ENCODE results near the gene GTF3C2.

GRCh38 chr2:27324720-27325119 lies 31.8 kb downstream of the GTF3C2 start:
- TF ChIP-seq CTCF (IDR thresholded peaks at IDR 0.05), result no peak
- no peak for TF ChIP-seq POLR2A (IDR thresholded peaks at IDR 0.05)
- TF ChIP-seq POLR2AphosphoS5 (IDR thresholded peaks at IDR 0.05), result no peak

Measured in breast epithelium (tissue), 3 donors.